Activated T-helper 9 cell treated with anti-CD3 and anti-CD28 coated beads, Interleukin-2, amount 50 U/mL, for 16 hours (primary cell): ENCODE data around the gene GAREM1.
"Not testable (repeated sequence)": the region's sequence is repeated elsewhere in the genome, so short reads cannot be mapped to it uniquely, and the experiment has no call there.

Experiments
- DNase-seq: peaks from one replicate; pipeline ENCODE4 v3.0.0-alpha.2; 2020; ENCODE audit warnings: low read depth

GAREM1 gene

DNA sequence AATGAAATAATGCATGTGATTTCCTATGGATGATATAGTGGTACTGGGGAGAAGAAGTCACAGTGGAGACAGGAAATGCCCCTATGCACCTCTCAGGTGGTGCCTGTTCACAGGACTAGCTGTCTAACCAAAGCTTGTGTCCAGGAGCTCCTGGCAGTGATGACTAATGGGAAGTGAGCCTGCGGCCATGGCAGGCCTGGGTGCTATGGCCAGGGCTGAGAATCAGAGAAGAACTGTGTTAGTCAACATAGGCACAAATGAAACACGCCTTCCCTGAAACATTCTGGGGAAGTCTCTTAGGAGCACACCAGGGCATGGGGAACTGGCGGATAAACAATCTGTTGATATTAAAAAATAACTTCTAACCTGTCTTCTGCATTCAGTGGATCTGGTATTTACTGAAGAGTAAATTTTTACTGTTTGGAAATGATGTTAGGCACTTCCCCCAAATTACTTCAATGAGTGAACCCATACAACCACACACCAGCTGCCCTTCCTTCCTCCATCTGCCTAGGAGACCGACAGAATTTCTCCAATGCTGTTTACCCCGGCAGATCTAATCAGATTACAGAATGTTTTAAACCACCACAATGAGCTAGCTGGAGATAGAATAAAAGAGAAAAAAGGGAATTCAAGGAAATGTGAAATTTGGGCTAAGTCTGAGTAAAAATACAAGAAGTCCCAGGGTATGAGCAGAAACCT is 213.4 kb downstream of the GAREM1 start:
- DNase-seq, result no peak

DNA sequence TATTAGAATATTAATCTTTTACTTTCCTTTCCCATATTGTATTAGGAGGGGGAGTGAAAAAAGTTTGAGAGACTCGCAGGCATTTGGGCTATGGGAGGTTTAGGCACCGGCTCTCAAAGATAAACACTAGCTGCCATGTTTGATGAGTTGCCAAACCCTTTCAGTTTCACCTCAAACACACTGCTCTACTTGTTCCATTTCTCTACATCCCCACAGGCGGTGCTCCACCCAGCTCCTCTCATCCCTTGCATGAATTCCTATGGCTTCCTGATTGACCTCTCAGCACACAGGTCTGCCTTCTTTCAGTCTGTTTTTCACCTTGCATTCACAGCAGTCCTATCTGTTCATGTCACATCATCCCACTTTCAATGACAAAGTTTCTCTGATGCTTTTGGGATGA is 215.1 kb downstream of the GAREM1 start:
- DNase-seq, result no peak

DNA sequence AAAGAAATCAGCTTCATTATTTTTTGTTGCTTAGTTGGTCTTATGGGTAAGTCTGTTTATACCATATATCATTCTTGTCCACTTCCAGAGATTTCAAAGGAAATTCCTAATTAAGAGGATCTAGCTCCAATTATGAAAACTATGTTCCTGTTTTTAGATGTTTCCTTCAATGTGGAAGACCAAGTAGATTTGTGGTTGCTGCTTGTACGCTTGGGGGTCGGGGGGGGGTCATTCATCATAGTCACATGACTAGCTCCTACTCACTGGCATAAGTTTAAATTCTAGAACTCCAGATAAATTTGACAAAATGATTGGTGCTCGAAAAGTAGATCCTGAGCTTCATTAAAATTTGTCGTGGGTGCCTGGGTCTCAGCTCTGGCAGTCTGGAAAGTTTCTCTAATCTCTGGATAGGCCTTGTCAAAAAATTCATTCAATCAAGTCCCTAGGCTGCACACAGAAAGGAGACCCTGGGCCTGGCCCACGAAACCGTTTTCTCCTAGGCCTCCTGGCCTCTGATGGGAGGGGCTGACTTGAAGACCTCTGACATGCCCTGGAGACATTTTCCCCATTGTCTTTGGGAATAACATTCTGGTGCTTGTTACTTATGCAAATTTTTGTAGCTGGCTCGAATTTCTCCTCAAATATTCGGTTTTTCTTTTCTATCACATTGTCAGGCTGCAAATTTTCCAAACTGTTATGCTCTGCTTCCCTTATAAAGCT is 218.4 kb downstream of the GAREM1 start:
- no peak for DNase-seq

DNA sequence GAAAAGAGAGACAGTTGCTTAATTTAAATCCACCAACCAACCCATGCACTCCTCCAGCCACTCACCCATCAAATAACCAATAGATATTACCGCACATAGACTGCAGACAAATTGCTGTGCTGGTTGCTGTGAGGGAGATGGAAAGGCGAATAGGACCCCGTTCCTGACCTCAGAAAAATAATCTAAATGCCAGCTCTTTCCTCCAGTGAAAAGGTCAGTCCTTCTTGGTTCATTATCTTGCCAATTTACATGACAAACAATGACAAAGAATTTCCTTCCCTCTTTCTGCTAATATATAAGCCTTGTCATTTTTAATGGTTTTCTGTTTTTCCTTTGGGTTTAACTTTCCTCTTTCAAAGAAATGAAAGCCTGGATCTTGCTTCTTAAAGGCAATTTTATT is 219.2 kb downstream of the GAREM1 start:
- DNase-seq, result no peak

DNA sequence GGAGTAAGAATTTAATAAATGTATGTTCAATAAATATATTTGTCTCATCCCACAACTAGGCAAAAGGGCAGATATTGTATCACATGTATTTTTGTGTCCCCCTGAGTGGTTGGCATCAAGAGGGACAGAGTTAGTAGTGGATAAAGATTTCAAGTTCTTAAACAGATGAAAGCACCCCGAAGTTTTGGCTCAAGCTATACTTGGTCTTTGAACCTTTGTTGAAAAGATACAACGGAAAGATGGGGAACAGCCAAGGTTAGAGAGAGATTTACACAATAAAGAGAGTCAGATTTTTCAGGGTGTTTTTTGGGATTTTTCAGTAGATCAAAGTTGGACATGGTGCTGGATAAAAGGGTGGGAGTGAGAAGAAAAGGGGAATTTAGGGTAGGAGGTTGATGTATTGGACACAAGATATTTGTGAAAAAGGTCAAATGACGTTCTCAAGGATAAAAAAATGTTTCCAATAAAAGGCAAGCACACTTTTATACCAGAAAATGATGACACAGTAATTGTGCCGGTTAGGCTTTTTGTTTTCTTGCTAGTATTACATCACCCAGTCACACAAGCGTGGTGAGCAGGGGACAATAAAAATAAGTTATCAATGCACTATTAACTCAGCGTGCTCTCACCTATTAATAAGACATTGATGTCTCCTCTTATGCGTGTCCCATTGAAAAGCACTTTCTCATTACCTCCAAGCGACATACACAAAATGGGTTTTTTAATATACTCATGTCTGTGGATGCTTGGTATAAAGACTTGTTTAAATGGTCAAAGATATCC is 221.3 kb downstream of the GAREM1 start:
- no peak for DNase-seq

DNA sequence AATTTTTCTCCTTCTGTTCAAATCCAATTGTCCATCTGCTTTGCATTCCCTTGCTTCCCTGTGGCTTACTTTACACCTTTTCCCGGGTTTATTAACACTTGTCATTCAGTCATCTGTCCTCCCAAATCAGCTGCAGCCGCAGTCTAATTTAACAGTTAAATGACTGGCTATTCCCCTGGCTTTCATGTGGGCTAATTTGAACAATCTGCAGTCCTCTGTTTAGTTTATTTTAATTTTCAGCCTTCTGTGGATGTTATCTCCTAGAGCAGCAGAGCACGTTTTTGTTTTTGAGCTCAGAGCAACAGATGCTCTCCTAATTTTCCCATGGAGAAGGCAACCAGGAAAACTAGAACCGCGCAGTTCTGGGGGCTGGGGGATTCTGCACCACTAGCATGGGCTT is 225.8 kb downstream of the GAREM1 start:
- DNase-seq, result no peak

DNA sequence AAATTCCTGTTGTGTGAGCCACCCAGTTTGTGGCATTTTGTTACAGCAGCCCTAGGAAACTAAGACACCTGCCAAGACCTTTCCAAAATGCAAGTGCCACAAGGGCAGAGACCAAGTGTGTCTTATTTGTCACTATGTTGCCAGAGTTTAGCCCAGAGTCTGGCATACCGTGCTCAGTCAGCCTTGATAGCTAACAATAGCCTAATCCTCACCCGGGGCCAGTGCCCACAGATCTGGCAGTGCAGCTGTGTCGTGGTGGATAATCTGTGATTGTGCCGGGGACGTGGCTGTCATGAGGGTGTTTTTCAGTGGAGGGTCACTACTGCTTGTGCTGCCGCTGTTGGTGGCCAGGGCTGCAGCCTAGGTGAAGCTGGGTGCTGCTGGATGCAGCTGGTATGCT is 227.3 kb downstream of the GAREM1 start:
- no peak for DNase-seq

DNA sequence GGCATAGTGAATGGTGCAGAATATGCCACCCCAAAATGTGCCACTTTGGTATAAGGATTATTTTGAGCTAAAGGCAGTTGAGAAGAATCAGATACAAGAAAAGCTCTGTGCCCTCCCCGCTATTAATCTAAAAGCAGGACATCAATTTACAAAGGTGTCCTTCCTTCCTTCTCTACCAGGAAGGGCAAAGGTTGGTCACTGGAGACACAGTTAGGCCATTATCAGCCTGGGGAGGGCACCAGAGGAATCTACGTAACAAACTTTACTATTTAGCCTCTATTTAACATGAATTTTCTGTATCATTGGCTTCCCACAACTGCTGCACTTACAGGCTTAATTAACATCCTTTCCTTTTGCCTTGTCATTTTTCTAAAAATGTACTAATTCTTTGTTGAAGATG is 228.3 kb downstream of the GAREM1 start:
- no peak for DNase-seq

DNA sequence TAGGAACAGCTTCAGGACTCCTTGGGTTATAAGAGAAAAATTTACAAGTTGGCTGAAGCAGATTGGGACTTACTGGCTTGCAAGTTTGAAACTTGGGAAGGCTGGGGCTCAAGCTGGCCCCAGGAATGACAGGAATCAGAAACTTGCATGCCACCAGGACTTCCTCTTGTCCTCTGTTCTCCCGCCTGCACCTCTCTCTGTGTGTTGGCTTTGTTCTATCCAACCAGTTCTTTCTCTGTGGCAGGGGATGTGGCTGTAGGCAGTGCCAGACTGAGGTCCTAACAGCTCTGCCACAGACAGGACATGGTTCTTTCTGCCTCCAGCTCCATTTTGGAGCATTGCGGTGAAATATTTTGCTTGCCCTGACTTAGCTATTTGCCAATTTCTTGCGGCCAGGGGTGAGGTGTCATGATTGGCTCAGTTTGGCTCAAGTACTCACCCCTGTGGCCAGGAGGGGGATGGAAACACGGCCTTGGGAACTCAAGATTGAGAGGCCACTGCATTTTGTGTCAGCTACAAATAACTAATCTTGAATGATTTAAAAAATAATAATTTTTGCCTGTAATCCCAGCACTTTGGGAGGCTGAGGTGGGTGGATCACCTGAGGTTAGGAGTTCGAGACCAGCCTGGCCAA is 231.9 kb downstream of the GAREM1 start:
- no peak for DNase-seq

DNA sequence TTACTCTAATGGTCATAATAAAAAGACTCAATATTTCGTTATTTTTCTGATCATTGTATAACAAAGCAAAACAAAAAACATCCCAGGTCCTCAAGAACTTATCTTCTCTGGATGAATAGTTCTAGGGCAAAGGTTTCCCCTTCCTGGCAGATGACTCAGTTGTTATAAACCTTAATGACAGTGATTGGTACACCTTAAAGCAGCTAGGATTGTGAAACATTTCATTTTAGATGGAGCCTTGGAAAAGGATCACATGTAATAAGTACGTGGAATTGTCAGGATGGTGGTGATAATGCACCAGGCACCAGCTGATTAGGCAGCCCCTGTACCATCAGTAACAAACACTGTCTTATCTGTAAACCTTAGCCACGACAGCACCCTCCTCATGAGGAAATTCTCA is 233.6 kb downstream of the GAREM1 start:
- no peak for DNase-seq

DNA sequence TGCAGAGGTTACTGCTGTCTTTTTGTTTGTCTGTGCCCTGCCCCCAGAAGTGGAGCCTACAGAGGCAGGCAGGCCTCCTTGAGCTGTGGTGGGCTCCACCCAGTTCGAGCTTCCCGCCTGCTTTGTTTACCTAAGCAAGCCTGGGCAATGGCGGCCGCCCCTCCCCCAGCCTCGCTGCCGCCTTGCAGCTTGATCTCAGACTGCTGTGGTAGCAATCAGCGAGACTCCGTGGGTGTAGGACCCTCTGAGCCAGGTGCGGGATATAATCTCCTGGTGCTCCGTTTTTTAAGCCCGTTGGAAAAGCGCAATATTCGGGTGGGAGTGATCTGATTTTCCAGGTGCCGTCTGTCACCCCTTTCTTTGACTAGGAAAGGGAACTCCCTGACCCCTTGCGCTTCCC is 237.3 kb downstream of the GAREM1 start:
- DNase-seq, result not testable (repeated sequence)

DNA sequence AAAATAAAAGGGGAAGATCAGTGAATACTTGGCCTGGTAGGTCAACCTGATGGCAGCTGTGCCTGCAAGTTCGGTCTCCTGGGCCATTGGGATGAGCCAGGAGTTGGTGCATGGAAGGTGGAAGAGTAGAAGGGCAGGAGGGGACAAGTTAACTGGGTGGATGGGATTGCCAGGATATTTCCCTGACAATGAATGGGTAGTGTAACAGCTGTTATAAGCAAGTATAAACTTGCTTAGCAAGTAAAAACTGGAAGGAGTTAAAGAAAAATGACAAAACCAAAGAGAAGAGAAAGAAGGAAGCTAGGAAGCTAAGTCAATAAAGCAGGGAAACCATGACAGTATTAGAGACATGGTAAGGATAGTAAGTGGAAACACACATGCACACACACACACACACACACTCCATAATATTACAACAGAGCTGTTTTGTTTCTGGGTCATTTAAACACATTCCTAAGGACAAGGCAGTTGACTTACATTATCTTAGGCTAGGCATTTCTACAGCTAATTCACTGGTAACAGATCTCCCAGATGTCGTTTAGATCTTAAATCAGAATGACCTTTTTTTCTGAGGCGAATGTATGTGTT is 251.2 kb downstream of the GAREM1 start:
- DNase-seq, result no peak

DNA sequence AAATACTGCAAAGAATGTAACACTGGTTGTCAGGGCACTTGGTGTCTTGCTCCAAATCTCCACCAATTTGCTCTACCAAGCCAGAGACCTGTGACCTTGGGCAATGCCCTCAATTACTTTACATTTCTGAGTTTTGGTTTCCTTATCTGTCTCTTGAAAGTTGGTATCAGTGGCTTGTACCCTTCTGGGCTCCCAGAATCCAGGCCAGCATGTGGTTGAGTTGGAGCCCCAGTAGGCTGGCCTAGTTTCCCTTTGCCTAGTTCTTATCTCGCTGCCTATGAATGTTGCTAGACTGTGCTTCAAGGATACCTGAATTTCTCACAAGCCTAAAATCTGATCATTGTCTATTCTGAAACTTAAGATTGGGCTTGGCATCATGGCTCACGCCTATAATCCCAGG is 254.3 kb downstream of the GAREM1 start:
- no peak for DNase-seq

DNA sequence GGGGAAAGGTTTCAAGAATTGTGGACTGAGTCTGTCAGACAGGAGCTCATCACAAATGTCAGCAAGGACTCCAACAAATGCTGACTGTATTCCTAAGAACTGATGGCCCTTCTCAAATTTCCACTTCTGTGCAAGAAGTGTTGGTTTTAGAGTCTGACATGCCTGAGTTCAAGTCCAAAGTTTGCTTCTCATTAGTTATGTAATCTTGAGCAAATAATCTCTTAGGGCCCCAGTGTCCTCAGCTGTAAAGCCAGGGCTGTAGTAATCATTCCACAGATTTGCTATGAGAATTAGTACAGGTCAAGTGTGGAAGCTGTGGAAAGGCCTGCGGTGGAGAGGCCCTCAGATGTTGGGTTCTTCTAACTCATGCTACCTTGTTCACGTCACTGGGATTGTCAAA is 257.0 kb downstream of the GAREM1 start:
- DNase-seq, result no peak
